ENCODE results near the gene SPNS2.

DNA sequence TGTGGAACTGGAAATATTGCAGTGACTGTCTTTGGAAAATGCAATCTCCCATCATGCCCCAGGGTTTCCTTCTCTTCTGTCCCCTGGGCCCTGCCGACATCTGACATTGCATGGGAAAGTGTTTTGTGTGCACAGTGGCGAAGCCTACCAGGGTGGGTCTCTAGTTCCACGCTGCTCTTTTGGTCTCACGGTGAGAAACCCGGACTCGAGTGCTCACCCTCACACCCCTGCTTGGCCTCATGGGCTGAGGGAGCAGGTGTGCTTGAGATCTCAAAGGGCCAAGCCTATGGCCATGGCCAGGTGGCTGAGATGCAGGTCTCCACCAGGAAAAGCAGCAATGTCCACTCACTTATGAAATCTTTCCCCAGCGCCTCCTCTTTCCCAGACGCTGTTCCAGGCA lies 32.9 kb upstream of the SPNS2 start:
- TF ChIP-seq EP300 (IDR thresholded peaks at IDR 0.05) = no peak
- TF ChIP-seq, protein P1, sequence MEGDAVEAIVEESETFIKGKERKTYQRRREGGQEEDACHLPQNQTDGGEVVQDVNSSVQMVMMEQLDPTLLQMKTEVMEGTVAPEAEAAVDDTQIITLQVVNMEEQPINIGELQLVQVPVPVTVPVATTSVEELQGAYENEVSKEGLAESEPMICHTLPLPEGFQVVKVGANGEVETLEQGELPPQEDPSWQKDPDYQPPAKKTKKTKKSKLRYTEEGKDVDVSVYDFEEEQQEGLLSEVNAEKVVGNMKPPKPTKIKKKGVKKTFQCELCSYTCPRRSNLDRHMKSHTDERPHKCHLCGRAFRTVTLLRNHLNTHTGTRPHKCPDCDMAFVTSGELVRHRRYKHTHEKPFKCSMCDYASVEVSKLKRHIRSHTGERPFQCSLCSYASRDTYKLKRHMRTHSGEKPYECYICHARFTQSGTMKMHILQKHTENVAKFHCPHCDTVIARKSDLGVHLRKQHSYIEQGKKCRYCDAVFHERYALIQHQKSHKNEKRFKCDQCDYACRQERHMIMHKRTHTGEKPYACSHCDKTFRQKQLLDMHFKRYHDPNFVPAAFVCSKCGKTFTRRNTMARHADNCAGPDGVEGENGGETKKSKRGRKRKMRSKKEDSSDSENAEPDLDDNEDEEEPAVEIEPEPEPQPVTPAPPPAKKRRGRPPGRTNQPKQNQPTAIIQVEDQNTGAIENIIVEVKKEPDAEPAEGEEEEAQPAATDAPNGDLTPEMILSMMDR (IDR thresholded peaks at IDR 0.05) = no peak
